Glutamatergic neuron (in vitro differentiated cells): ENCODE measurements around the gene GTF2A1L. TPM values are rescaled to one million over a fixed set of nuclear protein-coding genes. Genes with fewer than 3 reads are reported as not detected.

Experiments used
- DNase-seq: peaks from one replicate; pipeline ENCODE4 v3.0.0; 2022
- H3K27ac Mint-ChIP-seq: one replicate; pipeline ENCODE4 v1.8.0; 2020; ENCODE audit warnings: mild to moderate bottlenecking, mixed read lengths, inconsistent platforms; ENCODE audit not compliant: unreplicated experiment
- H3K27me3 Mint-ChIP-seq: one replicate; pipeline ENCODE4 v1.8.0; 2020; ENCODE audit warnings: mild to moderate bottlenecking, moderate library complexity, mixed read lengths, inconsistent platforms; ENCODE audit not compliant: unreplicated experiment
- H3K36me3 Mint-ChIP-seq: one replicate; pipeline ENCODE4 v1.8.0; 2020; ENCODE audit warnings: mild to moderate bottlenecking, mixed read lengths, inconsistent platforms; ENCODE audit not compliant: unreplicated experiment
- H3K4me1 Mint-ChIP-seq: one replicate; pipeline ENCODE4 v1.8.0; 2020; ENCODE audit warnings: mild to moderate bottlenecking, low read depth, mixed read lengths, inconsistent platforms; ENCODE audit not compliant: unreplicated experiment
- H3K4me3 Mint-ChIP-seq: one replicate; pipeline ENCODE4 v1.8.0; 2020; ENCODE audit warnings: mild to moderate bottlenecking, mixed read lengths, inconsistent platforms; ENCODE audit not compliant: unreplicated experiment
- H3K9me3 Mint-ChIP-seq: one replicate; pipeline ENCODE4 v1.8.0; 2020; ENCODE audit warnings: mild to moderate bottlenecking, moderate library complexity, mixed read lengths, inconsistent platforms; ENCODE audit not compliant: unreplicated experiment
- CTCF ChIP-seq: fragments of 200-600 bp; sonication (generic); IDR thresholded peaks from one replicate; pipeline ENCODE4 v1.5.0; 2021; ENCODE audit not compliant: partially characterized antibody, unreplicated experiment
- total RNA-seq: library from RNA; stranded (reverse); fragmentation: NEBNext Ultra II Directional; extraction: Animal tissue kit (Norgen Biotek cat#: 25700); gene quantifications from one replicate; pipeline ENCODE4 v1.2.1, GENCODE V29; 2021; ENCODE audit not compliant: unreplicated experiment

GTF2A1L gene
- total RNA-seq, 1 donor from 2014 or later, result not detected

DNA sequence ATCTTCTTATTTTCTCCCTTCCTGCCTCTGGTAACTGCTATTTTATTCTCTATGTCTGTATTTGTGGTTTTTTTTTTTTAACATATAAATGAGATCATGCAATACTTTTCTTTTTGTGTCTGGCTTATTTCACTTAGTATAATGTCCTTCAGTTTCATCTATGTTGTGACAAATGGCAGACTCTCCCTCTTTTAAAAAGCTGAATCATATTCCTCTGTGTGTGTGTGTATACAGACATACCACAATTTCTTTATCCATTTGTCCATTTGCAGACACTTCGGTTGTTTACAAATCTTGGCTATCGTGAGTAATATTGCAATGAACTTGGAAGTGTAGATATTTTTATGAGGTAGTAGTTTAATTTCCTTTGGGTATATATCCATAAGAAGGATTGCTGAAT lies 7.0 kb downstream of the GTF2A1L start:
- Mint-ChIP-seq H3K36me3 (peaks cover 6% of the 10 kb centered on the region), H3K4me1 (no peaks in the 10 kb centered on the region), H3K27ac (no peak overlapping the region), H3K9me3 (peaks cover 1% of the 10 kb centered on the region), H3K4me3 (no peak overlapping the region), H3K27me3 (no peaks in the 10 kb centered on the region)
- no peak for TF ChIP-seq CTCF
- DNase-seq, result no peak

- Mint-ChIP-seq H3K27me3 (no peaks in the 10 kb centered on the region), H3K4me3 (no peak overlapping the region), H3K4me1 (no peaks in the 10 kb centered on the region), H3K27ac (no peak overlapping the region), H3K36me3 (peaks cover 6% of the 10 kb centered on the region), H3K9me3 (peaks cover 1% of the 10 kb centered on the region)
- TF ChIP-seq CTCF, result no peak
- no peak for DNase-seq
These were observed 8.4 kb downstream of the GTF2A1L start for GRCh38 chr2:48626047-48626446.

DNA sequence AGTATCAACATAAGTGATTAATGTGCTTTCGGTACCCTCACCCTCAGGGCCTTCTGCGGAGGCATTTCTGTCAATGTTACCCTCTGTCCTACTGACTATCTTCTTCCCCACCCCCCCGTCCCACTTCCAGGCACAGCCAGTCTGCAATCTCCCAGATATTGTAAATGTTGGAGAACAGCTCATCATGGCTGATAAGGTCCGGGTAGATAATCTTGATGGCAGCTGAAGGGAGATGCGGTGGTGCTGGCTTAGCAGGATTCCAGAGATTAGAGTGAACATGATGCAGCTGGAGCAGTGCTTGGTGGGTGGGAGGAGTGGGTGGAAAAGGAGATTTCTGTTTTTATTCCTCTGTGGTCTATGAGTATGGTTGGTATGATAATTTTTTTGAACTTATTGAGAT lies 15.5 kb downstream of the GTF2A1L start:
- no peaks in the 10 kb centered on the region for H3K4me1 Mint-ChIP-seq
- no peak for TF ChIP-seq CTCF
- peaks cover 5% of the 10 kb centered on the region for H3K36me3 Mint-ChIP-seq
- H3K9me3 Mint-ChIP-seq, result no peaks in the 10 kb centered on the region
- H3K27me3 Mint-ChIP-seq, result no peaks in the 10 kb centered on the region
- H3K4me3 Mint-ChIP-seq, result no peak overlapping the region
- H3K27ac Mint-ChIP-seq, result no peak overlapping the region
- no peak for DNase-seq

GRCh38 chr2:48635786-48636185 lies 18.1 kb downstream of the GTF2A1L start:
- no peak overlapping the region for H3K27ac Mint-ChIP-seq
- H3K36me3 Mint-ChIP-seq, result peaks cover 10% of the 10 kb centered on the region
- TF ChIP-seq CTCF, result no peak
- no peaks in the 10 kb centered on the region for H3K4me1 Mint-ChIP-seq
- no peaks in the 10 kb centered on the region for H3K9me3 Mint-ChIP-seq
- H3K4me3 Mint-ChIP-seq, result no peak overlapping the region
- no peak for DNase-seq
- no peaks in the 10 kb centered on the region for H3K27me3 Mint-ChIP-seq

GRCh38 chr2:48638261-48638660 lies 20.6 kb downstream of the GTF2A1L start:
- H3K4me1 Mint-ChIP-seq, result no peaks in the 10 kb centered on the region
- no peak for TF ChIP-seq CTCF
- no peak overlapping the region for H3K4me3 Mint-ChIP-seq
- H3K27me3 Mint-ChIP-seq, result no peaks in the 10 kb centered on the region
- no peak overlapping the region for H3K27ac Mint-ChIP-seq
- no peaks in the 10 kb centered on the region for H3K9me3 Mint-ChIP-seq
- peaks cover 10% of the 10 kb centered on the region for H3K36me3 Mint-ChIP-seq
- DNase-seq, result no peak
